Erythroblast (primary cell): ENCODE measurements around the gene TXNIP.

Source experiments
- GATA1 ChIP-seq: IDR thresholded peaks from 2 replicates; pipeline ENCODE4 v1.6.1; 2011; ENCODE audit warnings: low read depth, mild to moderate bottlenecking, control low read depth, low read length, moderate library complexity
- POLR2A ChIP-seq: IDR thresholded peaks from 2 replicates; pipeline ENCODE4 v1.6.1; 2011; ENCODE audit warnings: mild to moderate bottlenecking, low read length

DNA sequence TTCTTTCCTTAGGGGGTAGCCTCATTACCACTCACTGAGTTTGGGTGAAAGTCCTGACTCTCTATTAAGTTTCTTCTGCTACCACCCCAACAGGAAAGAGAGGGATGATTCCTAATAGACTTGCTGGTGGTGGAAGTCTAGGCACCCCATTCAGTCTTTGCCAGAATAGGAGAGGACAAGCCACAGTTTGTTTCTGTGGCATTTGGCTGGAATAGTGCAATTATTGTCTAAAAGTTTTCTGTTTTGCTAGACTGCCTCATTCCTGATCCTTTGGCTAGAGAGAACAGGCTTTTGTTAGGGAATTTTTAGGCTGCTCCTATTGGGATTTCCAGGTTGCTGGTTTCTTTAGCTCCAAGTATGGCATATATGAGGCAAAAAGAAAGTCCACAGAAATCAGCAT, 35.1 kb upstream of the TXNIP start:
- TF ChIP-seq POLR2A (no peak), GATA1 (no peak)
